Sigmoid colon (tissue), 4 donors: ENCODE data around the gene ITPK1.

Source experiments
- POLR2A ChIP-seq, 2 donors: fragments of 450-650 bp; IDR thresholded peaks; one replicate each; pipeline ENCODE4 v1.6.1; 2016; ENCODE audit warnings: antibody characterized with exemption in 2 of 2, mild to moderate bottlenecking in 2 of 2, moderate library complexity in 2 of 2
- POLR2AphosphoS5 ChIP-seq, 4 donors: sonication (generic); formaldehyde crosslinking; IDR thresholded peaks; one replicate each; pipeline ENCODE4 v1.6.1; 2017; ENCODE audit warnings: antibody characterized with exemption in 4 of 4
- TF ChIP-seq, protein P1 (sequence below), 4 experiments: fragments of 450-650 bp in 3 of 4; fragments of 200-600 bp in 1 of 4; IDR thresholded peaks; one replicate each; pipeline ENCODE4 v1.5.1; 2016 to 2019; ENCODE audit warnings: antibody characterized with exemption in 4 of 4, mild to moderate bottlenecking in 3 of 4, moderate library complexity in 2 of 4

GRCh38 chr14:93008381-93008780, 107.3 kb downstream of the ITPK1 start:
- TF ChIP-seq POLR2AphosphoS5 (IDR thresholded peaks at IDR 0.05): peak in 3 of 4 donors; percentile 25 to 53 (median 50)
- TF ChIP-seq, protein P1, sequence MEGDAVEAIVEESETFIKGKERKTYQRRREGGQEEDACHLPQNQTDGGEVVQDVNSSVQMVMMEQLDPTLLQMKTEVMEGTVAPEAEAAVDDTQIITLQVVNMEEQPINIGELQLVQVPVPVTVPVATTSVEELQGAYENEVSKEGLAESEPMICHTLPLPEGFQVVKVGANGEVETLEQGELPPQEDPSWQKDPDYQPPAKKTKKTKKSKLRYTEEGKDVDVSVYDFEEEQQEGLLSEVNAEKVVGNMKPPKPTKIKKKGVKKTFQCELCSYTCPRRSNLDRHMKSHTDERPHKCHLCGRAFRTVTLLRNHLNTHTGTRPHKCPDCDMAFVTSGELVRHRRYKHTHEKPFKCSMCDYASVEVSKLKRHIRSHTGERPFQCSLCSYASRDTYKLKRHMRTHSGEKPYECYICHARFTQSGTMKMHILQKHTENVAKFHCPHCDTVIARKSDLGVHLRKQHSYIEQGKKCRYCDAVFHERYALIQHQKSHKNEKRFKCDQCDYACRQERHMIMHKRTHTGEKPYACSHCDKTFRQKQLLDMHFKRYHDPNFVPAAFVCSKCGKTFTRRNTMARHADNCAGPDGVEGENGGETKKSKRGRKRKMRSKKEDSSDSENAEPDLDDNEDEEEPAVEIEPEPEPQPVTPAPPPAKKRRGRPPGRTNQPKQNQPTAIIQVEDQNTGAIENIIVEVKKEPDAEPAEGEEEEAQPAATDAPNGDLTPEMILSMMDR (IDR thresholded peaks at IDR 0.05): no peak
- TF ChIP-seq POLR2A (IDR thresholded peaks at IDR 0.05): no peak
